SK-N-SH (cell line): Measurements from ENCODE around the gene BUD31.

Source experiments
- CHD2 ChIP-seq: fragments of 150-350 bp; IDR thresholded peaks from 2 replicates; pipeline ENCODE4 v1.6.1; 2018; ENCODE audit warnings: low read length; ENCODE audit not compliant: partially characterized antibody
- RFX5 ChIP-seq: IDR thresholded peaks from 2 replicates; pipeline ENCODE4 v1.6.1; 2012; ENCODE audit warnings: mild to moderate bottlenecking, improper control_type of control experiment, low read length
- RXRA ChIP-seq: IDR thresholded peaks from 2 replicates; pipeline ENCODE4 v1.4.0; 2012; ENCODE audit warnings: low read depth, mild to moderate bottlenecking, borderline replicate concordance
- SMC3 ChIP-seq: IDR thresholded peaks from 2 replicates; pipeline ENCODE4 v1.6.1; 2012; ENCODE audit warnings: low read depth, low read length, improper control_type of control experiment
- TF ChIP-seq, protein P1 (sequence below): fragments of 200-600 bp; sonication (generic); IDR thresholded peaks from 2 replicates; pipeline ENCODE4 v1.6.1; 2017; ENCODE audit warnings: antibody characterized with exemption, mild to moderate bottlenecking, moderate library complexity
- TF ChIP-seq, protein P2 (sequence below): IDR thresholded peaks from 2 replicates; pipeline ENCODE4 v1.4.0; 2012; ENCODE audit warnings: low read depth, borderline replicate concordance

DNA sequence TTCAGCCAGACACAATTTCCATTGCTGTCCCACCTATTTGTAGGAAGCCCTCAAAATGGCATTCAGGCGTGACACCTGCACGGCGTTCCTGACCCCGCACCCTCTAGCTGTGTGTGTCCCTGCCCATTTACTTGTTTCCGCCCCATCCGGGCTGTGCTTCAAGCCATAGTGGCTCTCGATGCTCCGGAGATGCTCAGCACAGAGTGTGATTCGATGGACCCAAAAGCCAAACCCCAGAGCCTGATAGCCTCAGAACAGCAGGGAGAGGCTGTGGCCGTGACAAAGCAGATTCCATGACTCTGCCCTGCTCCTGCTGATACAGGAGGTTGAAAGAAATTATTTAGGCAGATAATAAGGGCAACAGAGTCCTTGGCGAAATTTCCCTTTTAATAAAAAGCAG lies 13.4 kb downstream of the BUD31 start:
- TF ChIP-seq RFX5: no peak
- TF ChIP-seq, protein P1, sequence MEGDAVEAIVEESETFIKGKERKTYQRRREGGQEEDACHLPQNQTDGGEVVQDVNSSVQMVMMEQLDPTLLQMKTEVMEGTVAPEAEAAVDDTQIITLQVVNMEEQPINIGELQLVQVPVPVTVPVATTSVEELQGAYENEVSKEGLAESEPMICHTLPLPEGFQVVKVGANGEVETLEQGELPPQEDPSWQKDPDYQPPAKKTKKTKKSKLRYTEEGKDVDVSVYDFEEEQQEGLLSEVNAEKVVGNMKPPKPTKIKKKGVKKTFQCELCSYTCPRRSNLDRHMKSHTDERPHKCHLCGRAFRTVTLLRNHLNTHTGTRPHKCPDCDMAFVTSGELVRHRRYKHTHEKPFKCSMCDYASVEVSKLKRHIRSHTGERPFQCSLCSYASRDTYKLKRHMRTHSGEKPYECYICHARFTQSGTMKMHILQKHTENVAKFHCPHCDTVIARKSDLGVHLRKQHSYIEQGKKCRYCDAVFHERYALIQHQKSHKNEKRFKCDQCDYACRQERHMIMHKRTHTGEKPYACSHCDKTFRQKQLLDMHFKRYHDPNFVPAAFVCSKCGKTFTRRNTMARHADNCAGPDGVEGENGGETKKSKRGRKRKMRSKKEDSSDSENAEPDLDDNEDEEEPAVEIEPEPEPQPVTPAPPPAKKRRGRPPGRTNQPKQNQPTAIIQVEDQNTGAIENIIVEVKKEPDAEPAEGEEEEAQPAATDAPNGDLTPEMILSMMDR: no peak
- TF ChIP-seq SMC3: no peak
- TF ChIP-seq, protein P2, sequence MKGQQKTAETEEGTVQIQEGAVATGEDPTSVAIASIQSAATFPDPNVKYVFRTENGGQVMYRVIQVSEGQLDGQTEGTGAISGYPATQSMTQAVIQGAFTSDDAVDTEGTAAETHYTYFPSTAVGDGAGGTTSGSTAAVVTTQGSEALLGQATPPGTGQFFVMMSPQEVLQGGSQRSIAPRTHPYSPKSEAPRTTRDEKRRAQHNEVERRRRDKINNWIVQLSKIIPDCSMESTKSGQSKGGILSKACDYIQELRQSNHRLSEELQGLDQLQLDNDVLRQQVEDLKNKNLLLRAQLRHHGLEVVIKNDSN: no peak
- no peak for TF ChIP-seq CHD2
- no peak for TF ChIP-seq RXRA
